Measurements from ENCODE around the gene LIPM. TPM values are rescaled to one million over a fixed set of nuclear protein-coding genes. Genes with fewer than 3 reads are reported as not detected.
A peak's percentile ranks its signal among the peaks of the same experiment; 100 is the strongest.

Gene LIPM
- not detected in 2 replicates for total RNA-seq (2014; rRNA removed; shearing (Covaris generic))
- polyA plus RNA-seq (2015; cell fraction: cytosol; rRNA removed) = not detected in 2 replicates
- polyA plus RNA-seq (2015; cell fraction: nucleus; rRNA removed) = not detected in 2 replicates

- in situ Hi-C loops (cut with HindIII; ENCODE audit: low pct_unique_long_range_greater_than_20kb, low sequenced_read_pairs) = no loop called here
- DNase-seq (ENCODE audit: low read depth, low spot score) = no peak
Measured at GRCh38 chr10:88802523-88803285, at the start of gene LIPM. TSS of gene LIPM (plus strand) at chr10:88802730. CDS start at chr10:88802897, 167 bp downstream.

GRCh38 chr10:88754287-88754686, 48.2 kb upstream of the LIPM start:
- DNase-seq (ENCODE audit: low read depth, low spot score) = no peak
- in situ Hi-C loops (cut with HindIII; ENCODE audit: low pct_unique_long_range_greater_than_20kb, low sequenced_read_pairs) = no loop called here

- no peak for DNase-seq (ENCODE audit: low read depth, low spot score)
- in situ Hi-C loops (cut with HindIII; ENCODE audit: low pct_unique_long_range_greater_than_20kb, low sequenced_read_pairs) = no loop called here
Measured at GRCh38 chr10:88755753-88756152, 46.8 kb upstream of the LIPM start.

- no peak for DNase-seq (ENCODE audit: low read depth, low spot score)
- in situ Hi-C loops (cut with HindIII; ENCODE audit: low pct_unique_long_range_greater_than_20kb, low sequenced_read_pairs) = no loop called here
Measured at GRCh38 chr10:88756660-88757059, 45.9 kb upstream of the LIPM start.

- no peak for DNase-seq (ENCODE audit: low read depth, low spot score)
- in situ Hi-C loops (cut with HindIII; ENCODE audit: low pct_unique_long_range_greater_than_20kb, low sequenced_read_pairs) = no loop called here
Measured at GRCh38 chr10:88759366-88760101, 43.0 kb upstream of the LIPM start, which contains the start of gene LIPN. TSS of gene LIPN (plus strand) at chr10:88760020. CDS start at chr10:88761406, 1,386 bp downstream.

- DNase-seq (ENCODE audit: low read depth, low spot score) = no peak
- in situ Hi-C loops (cut with HindIII; ENCODE audit: low pct_unique_long_range_greater_than_20kb, low sequenced_read_pairs) = no loop called here
Measured at GRCh38 chr10:88762906-88763305, 39.6 kb upstream of the LIPM start.

GRCh38 chr10:88763441-88763840, 39.1 kb upstream of the LIPM start:
- no peak for DNase-seq (ENCODE audit: low read depth, low spot score)
- in situ Hi-C loops (cut with HindIII; ENCODE audit: low pct_unique_long_range_greater_than_20kb, low sequenced_read_pairs) = no loop called here

GRCh38 chr10:88764110-88764509, 38.4 kb upstream of the LIPM start:
- in situ Hi-C loops (cut with HindIII; ENCODE audit: low pct_unique_long_range_greater_than_20kb, low sequenced_read_pairs) = no loop called here
- no peak for DNase-seq (ENCODE audit: low read depth, low spot score)

- in situ Hi-C loops (cut with HindIII; ENCODE audit: low pct_unique_long_range_greater_than_20kb, low sequenced_read_pairs) = no loop called here
- no peak for DNase-seq (ENCODE audit: low read depth, low spot score)
Measured at GRCh38 chr10:88765816-88766215, 36.7 kb upstream of the LIPM start.

GRCh38 chr10:88769384-88769783, 33.1 kb upstream of the LIPM start:
- in situ Hi-C loops (cut with HindIII; ENCODE audit: low pct_unique_long_range_greater_than_20kb, low sequenced_read_pairs) = no loop called here
- no peak for DNase-seq (ENCODE audit: low read depth, low spot score)

- in situ Hi-C loops (cut with HindIII; ENCODE audit: low pct_unique_long_range_greater_than_20kb, low sequenced_read_pairs) = no loop called here
- DNase-seq (ENCODE audit: low read depth, low spot score) = no peak
Measured at GRCh38 chr10:88781206-88781605, 21.3 kb upstream of the LIPM start.

- no peak for DNase-seq (ENCODE audit: low read depth, low spot score)
- in situ Hi-C loops (cut with HindIII; ENCODE audit: low pct_unique_long_range_greater_than_20kb, low sequenced_read_pairs) = no loop called here
Measured at GRCh38 chr10:88782222-88782621, 20.3 kb upstream of the LIPM start.

- DNase-seq (ENCODE audit: low read depth, low spot score) = peak; percentile 2
Measured at GRCh38 chr10:88783724-88784123, 18.8 kb upstream of the LIPM start.

GRCh38 chr10:88786032-88786770, 16.3 kb upstream of the LIPM start:
- DNase-seq (ENCODE audit: low read depth, low spot score) = no peak
- in situ Hi-C loops (cut with HindIII; ENCODE audit: low pct_unique_long_range_greater_than_20kb, low sequenced_read_pairs) = no loop called here

More at GRCh38 chr10:88783724-88784123, 18.8 kb upstream of the LIPM start:
- in situ Hi-C loops (cut with HindIII; ENCODE audit: low pct_unique_long_range_greater_than_20kb, low sequenced_read_pairs) = no loop called here

- DNase-seq (ENCODE audit: low read depth, low spot score) = no peak
- in situ Hi-C loops (cut with HindIII; ENCODE audit: low pct_unique_long_range_greater_than_20kb, low sequenced_read_pairs) = no loop called here
Measured at GRCh38 chr10:88787463-88787862, 15.1 kb upstream of the LIPM start.

GRCh38 chr10:88788924-88789323, 13.6 kb upstream of the LIPM start:
- in situ Hi-C loops (cut with HindIII; ENCODE audit: low pct_unique_long_range_greater_than_20kb, low sequenced_read_pairs) = no loop called here
- DNase-seq (ENCODE audit: low read depth, low spot score) = no peak

GRCh38 chr10:88791924-88792323, 10.6 kb upstream of the LIPM start:
- DNase-seq (ENCODE audit: low read depth, low spot score) = peak; percentile 62
- in situ Hi-C loops (cut with HindIII; ENCODE audit: low pct_unique_long_range_greater_than_20kb, low sequenced_read_pairs) = no loop called here

GRCh38 chr10:88792661-88793060, 9.9 kb upstream of the LIPM start:
- in situ Hi-C loops (cut with HindIII; ENCODE audit: low pct_unique_long_range_greater_than_20kb, low sequenced_read_pairs) = no loop called here
- no peak for DNase-seq (ENCODE audit: low read depth, low spot score)

Data from SK-MEL-5 (cell line).